ENCODE results near the gene NPIPA5.
"Not testable (repeated sequence)": the region's sequence is repeated elsewhere in the genome, so short reads cannot be mapped to it uniquely, and the experiment has no call there.

The NPIPA5 gene

DNA sequence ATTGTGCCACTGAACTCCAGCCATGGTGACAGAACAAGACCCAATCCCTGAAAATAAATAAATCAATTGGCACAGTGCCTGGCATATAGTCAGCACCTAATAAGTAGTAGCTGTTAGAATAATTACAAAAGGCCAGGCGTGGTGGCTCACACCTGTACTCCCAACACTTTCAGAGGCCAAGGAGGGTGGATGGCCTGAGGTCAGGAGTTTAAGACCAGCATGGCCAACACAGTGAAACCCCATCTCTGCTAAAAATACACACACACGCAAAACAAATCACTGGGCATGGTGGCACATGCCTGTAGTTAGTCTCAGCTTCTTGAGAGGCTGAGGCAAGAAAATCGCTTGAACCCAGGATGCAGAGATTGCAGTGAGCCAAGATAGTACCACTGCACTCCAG, 25.2 kb downstream of the NPIPA5 start:
- H3K36me3 Mint-ChIP-seq (ENCODE audit: insufficient read depth); H3K27me3 Mint-ChIP-seq; H3K27ac Mint-ChIP-seq; DNase-seq; H3K4me1 Mint-ChIP-seq (ENCODE audit: low read depth in 2 of 2); H3K4me3 Mint-ChIP-seq; ATAC-seq (replicated peaks); H3K9me3 Mint-ChIP-seq: not testable (repeated sequence)

DNA sequence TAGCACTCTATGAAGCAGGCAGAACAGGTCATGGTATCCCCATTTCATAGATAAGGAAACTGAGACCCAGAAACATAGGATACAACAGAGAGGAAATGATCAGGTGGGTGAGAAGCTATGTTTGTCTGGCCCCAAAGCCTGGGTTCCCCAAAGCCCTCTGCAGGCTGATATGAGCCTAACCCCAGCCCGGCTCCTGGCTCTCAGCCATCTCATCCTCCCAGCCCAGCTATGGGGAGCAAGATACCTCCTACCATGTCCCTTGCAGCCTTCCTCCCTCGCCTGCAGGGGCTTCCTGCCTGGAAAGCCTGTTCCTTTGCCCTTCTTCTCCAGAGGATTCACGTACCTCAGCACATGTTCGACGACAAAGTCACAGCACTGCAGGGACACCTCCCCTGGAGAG, 26.3 kb downstream of the NPIPA5 start:
- not testable (repeated sequence) for H3K4me3 Mint-ChIP-seq; H3K9me3 Mint-ChIP-seq; H3K27ac Mint-ChIP-seq; H3K27me3 Mint-ChIP-seq; H3K4me1 Mint-ChIP-seq (ENCODE audit: low read depth in 2 of 2); DNase-seq; ATAC-seq (replicated peaks); H3K36me3 Mint-ChIP-seq (ENCODE audit: insufficient read depth)

- H3K4me1 Mint-ChIP-seq (ENCODE audit: low read depth in 2 of 2); H3K36me3 Mint-ChIP-seq (ENCODE audit: insufficient read depth); H3K9me3 Mint-ChIP-seq; ATAC-seq (replicated peaks); DNase-seq; H3K4me3 Mint-ChIP-seq; H3K27ac Mint-ChIP-seq; H3K27me3 Mint-ChIP-seq: not testable (repeated sequence)
These were observed 26.8 kb downstream of the NPIPA5 start for GRCh38 chr16:15351251-15351650.

DNA sequence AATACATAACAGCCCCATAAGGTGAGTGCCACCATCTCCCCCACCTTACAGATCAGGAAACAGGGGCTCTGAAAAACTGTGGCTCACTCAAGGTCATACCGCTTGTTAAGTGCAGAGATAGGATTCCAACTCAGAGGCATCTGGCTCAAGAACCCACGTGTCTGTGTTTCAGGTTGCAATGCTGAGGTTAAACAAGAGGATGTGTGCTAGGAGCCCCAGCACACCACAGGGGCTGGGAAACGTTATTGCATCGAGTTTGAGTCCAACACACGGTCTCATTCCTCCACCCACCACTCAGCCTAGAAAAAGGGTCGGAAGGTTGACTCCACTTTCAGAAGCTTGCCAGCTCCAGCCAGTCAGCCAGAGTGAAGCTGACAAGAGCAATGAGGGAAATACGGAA, 29.4 kb downstream of the NPIPA5 start:
- not testable (repeated sequence) for DNase-seq

GRCh38 chr16:15342337-15342736, 35.8 kb downstream of the NPIPA5 start:
- ATAC-seq (replicated peaks); H3K27me3 Mint-ChIP-seq; H3K9me3 Mint-ChIP-seq; DNase-seq; H3K4me1 Mint-ChIP-seq (ENCODE audit: low read depth in 2 of 2); H3K4me3 Mint-ChIP-seq; H3K27ac Mint-ChIP-seq; H3K36me3 Mint-ChIP-seq (ENCODE audit: insufficient read depth): not testable (repeated sequence)

More for the DNA sequence above, 29.4 kb downstream of the NPIPA5 start:
- not testable (repeated sequence) for H3K27me3 Mint-ChIP-seq; ATAC-seq (replicated peaks); H3K27ac Mint-ChIP-seq; H3K4me3 Mint-ChIP-seq; H3K36me3 Mint-ChIP-seq (ENCODE audit: insufficient read depth); H3K9me3 Mint-ChIP-seq; H3K4me1 Mint-ChIP-seq (ENCODE audit: low read depth in 2 of 2)

- not testable (repeated sequence) for H3K36me3 Mint-ChIP-seq (ENCODE audit: insufficient read depth); H3K4me1 Mint-ChIP-seq (ENCODE audit: low read depth in 2 of 2); H3K4me3 Mint-ChIP-seq; H3K9me3 Mint-ChIP-seq; DNase-seq; H3K27me3 Mint-ChIP-seq; ATAC-seq (replicated peaks); H3K27ac Mint-ChIP-seq
These were observed 39.1 kb downstream of the NPIPA5 start for GRCh38 chr16:15338986-15339385.

DNA sequence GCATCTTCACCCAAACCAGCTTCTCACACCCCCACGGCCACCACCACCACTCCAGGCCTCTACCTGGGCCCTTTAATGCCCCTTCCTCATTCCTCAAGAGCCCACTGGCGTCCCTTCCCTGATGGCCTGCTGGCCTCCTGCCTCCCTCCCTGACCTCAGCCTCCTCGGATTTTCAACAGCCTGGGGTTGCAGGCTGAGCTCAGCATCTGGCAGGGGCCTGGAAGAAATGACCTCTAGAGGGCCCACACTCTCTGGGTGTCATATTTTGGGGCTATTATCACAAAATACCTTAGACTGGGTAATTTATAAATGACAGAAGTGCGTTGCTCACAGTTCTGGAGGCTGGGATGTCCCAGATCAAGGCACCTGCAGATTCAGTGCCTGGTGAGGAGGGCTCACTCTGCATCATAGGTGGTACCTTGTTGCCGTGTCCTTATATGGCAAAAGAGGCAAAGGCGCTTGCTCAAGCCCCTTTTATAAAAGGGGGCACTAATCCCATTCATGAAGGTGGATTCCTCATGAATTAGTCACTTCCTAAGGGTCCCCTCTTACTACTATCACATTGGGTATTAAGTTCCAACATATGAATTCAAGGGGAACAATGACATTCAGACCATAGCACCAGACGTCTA, 40.0 kb downstream of the NPIPA5 start:
- H3K27ac Mint-ChIP-seq; H3K4me1 Mint-ChIP-seq (ENCODE audit: low read depth in 2 of 2); DNase-seq; ATAC-seq (replicated peaks); H3K9me3 Mint-ChIP-seq; H3K4me3 Mint-ChIP-seq; H3K27me3 Mint-ChIP-seq; H3K36me3 Mint-ChIP-seq (ENCODE audit: insufficient read depth): not testable (repeated sequence)

- H3K4me1 Mint-ChIP-seq (ENCODE audit: low read depth in 2 of 2); H3K4me3 Mint-ChIP-seq; H3K9me3 Mint-ChIP-seq; H3K27me3 Mint-ChIP-seq; H3K36me3 Mint-ChIP-seq (ENCODE audit: insufficient read depth); DNase-seq; H3K27ac Mint-ChIP-seq; ATAC-seq (replicated peaks): not testable (repeated sequence)
These were observed 42.5 kb downstream of the NPIPA5 start for GRCh38 chr16:15335609-15336008.

- not testable (repeated sequence) for H3K27ac Mint-ChIP-seq; H3K9me3 Mint-ChIP-seq; DNase-seq; H3K4me3 Mint-ChIP-seq; ATAC-seq (replicated peaks); H3K36me3 Mint-ChIP-seq (ENCODE audit: insufficient read depth); H3K4me1 Mint-ChIP-seq (ENCODE audit: low read depth in 2 of 2); H3K27me3 Mint-ChIP-seq
These were observed 44.1 kb downstream of the NPIPA5 start for GRCh38 chr16:15333969-15334368.

DNA sequence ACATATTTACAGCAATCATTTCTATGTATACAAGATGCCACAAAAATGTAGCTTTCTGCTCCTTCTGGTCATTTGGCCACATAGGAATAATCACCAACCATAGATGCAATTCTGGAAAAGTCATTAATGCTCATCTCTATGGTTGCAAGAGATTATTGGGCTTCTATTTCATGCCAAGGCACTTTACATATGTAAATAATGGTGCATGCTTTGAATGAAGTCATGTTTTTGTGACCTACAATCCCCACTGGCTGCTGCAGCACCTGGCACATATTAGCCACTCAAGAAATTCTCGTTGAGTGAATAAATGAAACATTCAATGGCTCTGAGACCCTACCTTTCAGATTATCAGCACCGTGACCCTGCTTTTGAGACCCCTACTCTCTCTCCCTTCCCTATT, 47.1 kb downstream of the NPIPA5 start:
- not testable (repeated sequence) for H3K4me1 Mint-ChIP-seq (ENCODE audit: low read depth in 2 of 2); H3K27ac Mint-ChIP-seq; H3K4me3 Mint-ChIP-seq; H3K36me3 Mint-ChIP-seq (ENCODE audit: insufficient read depth); ATAC-seq (replicated peaks); DNase-seq; H3K9me3 Mint-ChIP-seq; H3K27me3 Mint-ChIP-seq

GRCh38 chr16:15324954-15325353, 53.1 kb downstream of the NPIPA5 start:
- H3K36me3 Mint-ChIP-seq (ENCODE audit: insufficient read depth); ATAC-seq (replicated peaks): not testable (repeated sequence)

GRCh38 chr16:15323373-15323772, 54.7 kb downstream of the NPIPA5 start:
- H3K4me3 Mint-ChIP-seq; H3K27ac Mint-ChIP-seq; H3K4me1 Mint-ChIP-seq (ENCODE audit: low read depth in 2 of 2); H3K27me3 Mint-ChIP-seq; H3K9me3 Mint-ChIP-seq; DNase-seq; H3K36me3 Mint-ChIP-seq (ENCODE audit: insufficient read depth); ATAC-seq (replicated peaks): not testable (repeated sequence)

More at GRCh38 chr16:15324954-15325353, 53.1 kb downstream of the NPIPA5 start:
- not testable (repeated sequence) for DNase-seq; H3K9me3 Mint-ChIP-seq; H3K4me3 Mint-ChIP-seq; H3K27ac Mint-ChIP-seq; H3K4me1 Mint-ChIP-seq (ENCODE audit: low read depth in 2 of 2); H3K27me3 Mint-ChIP-seq

GRCh38 chr16:15321221-15321620, 56.9 kb downstream of the NPIPA5 start:
- not testable (repeated sequence) for H3K27me3 Mint-ChIP-seq; H3K27ac Mint-ChIP-seq; ATAC-seq (replicated peaks); H3K4me1 Mint-ChIP-seq (ENCODE audit: low read depth in 2 of 2); H3K4me3 Mint-ChIP-seq; DNase-seq; H3K9me3 Mint-ChIP-seq; H3K36me3 Mint-ChIP-seq (ENCODE audit: insufficient read depth)

- peaks cover 0 to 11% of the 10 kb centered on the region in 2 donors for H3K27me3 Mint-ChIP-seq
- not testable (repeated sequence) for H3K36me3 Mint-ChIP-seq (ENCODE audit: insufficient read depth); H3K9me3 Mint-ChIP-seq; H3K4me1 Mint-ChIP-seq (ENCODE audit: low read depth in 2 of 2); H3K27ac Mint-ChIP-seq; DNase-seq; ATAC-seq (replicated peaks); H3K4me3 Mint-ChIP-seq
These were observed 63.5 kb downstream of the NPIPA5 start for GRCh38 chr16:15314562-15314961.

All from effector memory CD8-positive, alpha-beta T cell (primary cell).